NOMO-1 (cell line): ENCODE data around the gene CCSER1.
"Not testable (repeated sequence)": the region's sequence is repeated elsewhere in the genome, so short reads cannot be mapped to it uniquely, and the experiment has no call there.

Experiments used
- DNase-seq, 2 experiments: peaks; one replicate each; lab custom pipeline; 2025; ENCODE audit not compliant: unreplicated experiment in 2 of 2; lab: John Stamatoyannopoulos, UW

Gene CCSER1

DNA sequence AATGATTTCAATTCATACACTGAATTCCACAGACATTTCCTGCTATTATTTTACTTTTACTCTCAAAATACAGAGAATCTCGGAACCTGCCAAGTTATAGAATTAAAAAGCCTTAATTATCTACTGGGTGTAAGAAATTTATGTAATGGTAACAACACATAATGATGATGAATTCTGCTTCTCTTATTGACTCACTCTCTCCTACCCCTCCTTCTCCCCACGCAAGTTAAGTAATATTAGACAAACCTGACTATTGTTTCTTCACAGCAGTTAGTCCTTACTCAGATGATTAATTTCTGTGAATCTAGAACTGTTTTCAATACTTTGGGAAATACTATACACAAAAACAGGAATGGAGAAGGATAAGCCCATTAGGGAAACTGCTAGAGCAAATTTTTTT, 762.0 kb downstream of the CCSER1 start:
- DNase-seq: no peak

- not testable (repeated sequence) for DNase-seq
Measured at GRCh38 chr4:90903413-90903812, 776.2 kb downstream of the CCSER1 start.

DNA sequence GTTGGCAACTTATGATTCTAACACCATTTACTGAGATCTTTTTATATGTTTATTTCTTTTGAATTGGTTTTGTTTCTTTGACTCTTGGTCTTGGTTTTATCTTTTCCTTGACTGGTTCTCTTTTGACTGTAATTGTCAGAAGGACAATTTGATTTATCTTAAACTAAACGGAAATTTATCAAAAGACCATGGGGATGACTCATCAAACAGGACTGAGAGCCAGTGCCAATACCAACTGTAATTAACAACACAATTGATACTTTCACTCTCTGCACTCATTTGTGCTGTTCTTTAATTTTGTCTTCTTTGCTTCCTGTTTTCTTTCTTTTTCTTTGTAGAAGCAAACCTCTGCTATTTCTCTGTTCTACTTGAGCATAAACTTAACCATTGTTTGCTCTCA, 776.8 kb downstream of the CCSER1 start:
- DNase-seq: no peak

DNA sequence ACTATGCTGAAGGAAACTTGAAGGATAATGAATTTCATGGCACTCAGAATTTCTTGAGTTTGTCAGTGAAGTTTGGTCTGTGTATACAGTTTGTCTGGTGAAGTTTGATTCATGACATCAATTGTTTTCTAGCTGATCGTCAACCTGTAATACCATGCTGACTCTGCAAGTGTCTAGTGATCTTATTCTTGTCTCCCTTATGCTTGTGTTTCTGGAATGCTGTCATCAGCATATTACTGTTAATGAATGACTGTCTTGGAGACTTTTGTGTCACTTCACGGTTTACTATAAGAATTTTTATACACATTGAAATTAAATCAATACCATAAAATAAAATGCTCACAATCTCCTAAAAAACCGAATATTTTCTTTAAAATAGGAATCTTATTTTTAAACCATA, 779.0 kb downstream of the CCSER1 start:
- DNase-seq: no peak

DNA sequence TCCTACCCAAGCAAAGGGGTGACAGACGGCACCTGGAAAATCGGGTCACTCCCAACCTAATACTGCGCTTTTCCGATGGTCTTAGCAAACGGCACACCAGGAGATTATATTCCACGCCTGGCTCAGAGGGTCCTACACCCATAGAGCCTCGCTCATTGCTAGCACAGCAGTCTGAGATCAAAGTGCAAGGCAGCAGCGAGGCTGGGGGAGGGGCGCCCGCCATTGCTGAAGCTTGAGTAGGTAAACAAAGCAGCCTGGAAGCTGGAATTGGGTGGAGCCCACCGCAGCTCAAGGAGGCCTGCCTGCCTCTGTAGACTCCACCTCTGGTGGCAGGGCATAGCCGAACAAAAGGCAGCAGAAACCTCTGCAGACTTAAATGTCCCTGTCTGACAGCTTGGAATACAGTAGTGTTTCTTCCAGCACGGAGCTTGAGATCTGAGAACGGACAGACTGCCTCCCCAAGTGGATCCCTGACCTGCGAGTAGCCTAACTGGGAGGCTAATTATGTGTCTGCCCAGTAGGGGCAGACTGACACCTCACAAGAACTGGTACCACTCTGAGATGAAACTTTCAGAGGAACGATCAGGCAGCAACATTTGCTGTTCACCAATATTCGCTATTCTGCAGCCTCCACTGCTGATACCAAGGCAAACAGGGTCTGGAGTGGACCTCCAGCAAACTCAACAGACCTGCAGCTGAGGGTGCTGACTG, 784.7 kb downstream of the CCSER1 start:
- DNase-seq: not testable (repeated sequence)

DNA sequence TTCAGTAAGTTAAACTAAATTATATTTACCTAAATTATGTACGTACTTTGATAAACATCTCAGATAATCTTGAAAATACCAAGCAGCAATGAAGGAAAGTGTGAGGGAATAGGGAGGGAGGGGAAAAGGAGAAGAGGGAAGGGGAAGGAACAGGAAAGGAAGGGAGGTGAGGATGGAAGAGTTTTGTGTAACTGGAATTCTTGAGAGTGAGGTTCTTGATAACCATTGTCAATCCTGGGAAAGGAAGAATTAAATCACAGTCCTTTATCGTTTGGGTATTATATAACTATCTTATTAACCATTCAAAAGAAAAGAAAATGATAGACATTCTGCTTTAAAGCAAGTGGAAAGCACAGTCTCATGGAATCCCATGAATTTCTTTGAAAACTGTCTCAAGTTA, 795.0 kb downstream of the CCSER1 start:
- no peak for DNase-seq

GRCh38 chr4:90926957-90927356, 799.8 kb downstream of the CCSER1 start:
- DNase-seq: no peak

GRCh38 chr4:90943311-90943710, 816.1 kb downstream of the CCSER1 start:
- no peak for DNase-seq

GRCh38 chr4:90946945-90947344, 819.8 kb downstream of the CCSER1 start:
- DNase-seq: no peak

GRCh38 chr4:90950385-90950841, 823.2 kb downstream of the CCSER1 start:
- DNase-seq: no peak

- no peak for DNase-seq
Measured at GRCh38 chr4:90951037-90951436, 823.8 kb downstream of the CCSER1 start.

- DNase-seq: no peak
Measured at GRCh38 chr4:90958256-90958895, 831.2 kb downstream of the CCSER1 start.

DNA sequence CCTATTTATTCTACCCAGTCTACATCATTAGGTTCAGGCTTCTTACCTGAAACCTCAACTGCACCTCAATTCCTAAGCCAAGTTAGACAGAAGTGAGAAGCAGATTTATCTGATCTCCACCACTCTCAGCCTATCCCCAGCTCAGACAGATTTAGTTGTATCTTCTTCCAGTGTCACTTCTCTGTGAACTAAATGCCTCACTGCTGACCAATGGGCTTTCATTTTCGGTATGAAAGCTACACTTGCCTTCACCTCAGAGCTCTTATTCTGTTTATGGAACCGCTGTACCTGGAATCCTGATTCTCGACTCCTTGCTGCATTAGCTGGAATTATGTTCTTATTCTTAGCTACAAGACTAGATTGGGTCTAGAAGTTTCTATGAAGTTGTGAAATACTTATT, 833.2 kb downstream of the CCSER1 start:
- DNase-seq: no peak

- DNase-seq: no peak
Measured at GRCh38 chr4:90960840-90961239, 833.6 kb downstream of the CCSER1 start.

GRCh38 chr4:90970021-90970420, 842.8 kb downstream of the CCSER1 start:
- no peak for DNase-seq

DNA sequence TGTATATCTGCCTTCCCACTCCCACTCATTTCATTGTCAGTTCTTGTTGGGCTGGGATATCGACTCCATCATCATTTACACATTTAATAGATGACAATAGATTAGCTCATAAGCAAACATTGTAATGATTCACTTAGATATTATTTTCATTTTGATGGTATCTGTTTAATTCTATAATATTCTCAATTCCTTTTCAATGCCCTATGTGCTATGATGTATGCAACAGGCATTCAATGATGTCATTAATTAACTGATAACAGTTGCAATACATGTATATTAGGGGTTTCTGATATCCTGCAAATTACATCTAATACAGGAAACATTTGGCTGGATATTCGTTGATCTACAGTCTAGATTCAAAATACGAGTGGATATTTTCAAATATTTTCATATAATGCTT, 850.5 kb downstream of the CCSER1 start:
- no peak for DNase-seq

GRCh38 chr4:90979556-90979955, 852.4 kb downstream of the CCSER1 start:
- no peak for DNase-seq

GRCh38 chr4:90982813-90983212, 855.6 kb downstream of the CCSER1 start:
- no peak for DNase-seq

DNA sequence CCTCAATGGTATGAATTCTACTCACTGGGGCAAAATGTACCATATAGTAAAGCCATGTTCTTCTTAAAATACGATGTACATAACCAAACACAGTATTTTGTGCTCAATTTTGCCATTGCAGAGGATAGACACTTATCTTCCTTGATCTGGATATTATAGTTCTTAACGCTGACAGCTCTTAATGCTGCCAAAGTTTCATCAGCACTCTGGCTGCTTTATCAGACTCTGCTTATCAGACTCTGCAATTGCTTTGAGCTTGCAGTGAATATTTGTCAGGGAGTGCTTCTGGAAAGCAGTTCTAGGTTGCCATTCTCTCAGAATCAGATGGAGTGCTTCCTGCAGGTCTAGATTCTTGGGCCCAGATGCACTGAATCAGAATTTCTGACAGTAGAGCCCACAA, 863.1 kb downstream of the CCSER1 start:
- DNase-seq: no peak

- DNase-seq: no peak
Measured at GRCh38 chr4:90992213-90992612, 865.0 kb downstream of the CCSER1 start.

DNA sequence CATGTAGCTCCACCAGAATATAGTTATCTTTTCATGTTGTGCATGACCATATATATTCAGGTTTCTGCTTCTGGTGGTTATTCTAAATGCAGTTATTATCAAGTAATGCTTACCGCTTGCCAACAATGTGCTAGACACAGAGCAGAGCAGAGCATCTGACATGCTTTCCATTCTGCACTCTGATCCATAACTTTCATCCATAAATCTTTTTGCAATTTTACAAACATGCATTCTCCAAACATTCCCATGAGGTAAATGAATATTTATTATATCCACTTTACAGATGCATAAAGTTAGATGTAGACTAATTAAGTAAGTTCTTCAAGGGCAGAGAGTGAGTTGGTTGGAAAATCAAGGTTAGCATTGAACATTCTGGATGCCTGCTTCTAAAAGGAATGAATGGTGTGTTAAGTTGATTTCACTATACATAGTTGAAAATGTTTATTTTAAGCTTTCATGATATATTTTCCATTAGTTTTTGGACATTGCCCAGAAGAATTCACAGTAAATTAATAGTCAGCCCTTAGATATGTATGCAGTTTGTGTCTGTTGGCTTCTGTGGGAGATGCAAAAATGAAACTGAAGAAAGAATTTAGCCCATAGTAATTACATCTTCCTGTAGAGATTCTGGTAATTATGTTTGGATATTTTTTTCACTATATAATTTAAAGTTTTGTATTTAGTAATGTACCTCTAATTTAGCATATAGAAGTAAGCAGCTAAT, 867.8 kb downstream of the CCSER1 start:
- DNase-seq: no peak

GRCh38 chr4:90995996-90996395, 868.8 kb downstream of the CCSER1 start:
- no peak for DNase-seq
